Upper lobe of right lung (tissue), 1 donor: ENCODE results near the gene BABAM2. TPM values are rescaled to one million over a fixed set of nuclear protein-coding genes. Genes with fewer than 3 reads are reported as not detected.
A peak's percentile ranks its signal among the peaks of the same experiment; 100 is the strongest.

ENCODE experiments used
- ATAC-seq: fragments of 200-7000 bp; cut with Tn5 transposase; one replicate; pipeline ENCODE4 v1.9.1; 2020; ENCODE audit warnings: mild to moderate bottlenecking, moderate library complexity
- DNase-seq: peaks from one replicate; pipeline ENCODE4 v3.0.0-alpha.2; 2020
- H3K27ac ChIP-seq: fragments of 200-600 bp; one replicate; pipeline ENCODE4 v1.8.0; 2022
- H3K27me3 ChIP-seq: fragments of 200-600 bp; one replicate; pipeline ENCODE4 v1.8.0; 2022; ENCODE audit warnings: mild to moderate bottlenecking
- H3K36me3 ChIP-seq: fragments of 200-600 bp; one replicate; pipeline ENCODE4 v1.8.0; 2022
- H3K4me1 ChIP-seq: fragments of 200-600 bp; one replicate; pipeline ENCODE4 v1.8.0; 2022
- H3K4me3 ChIP-seq: fragments of 200-600 bp; one replicate; pipeline ENCODE4 v1.8.0; 2022; ENCODE audit warnings: mild to moderate bottlenecking
- H3K9me3 ChIP-seq: fragments of 200-600 bp; one replicate; pipeline ENCODE4 v1.8.0; 2022
- CTCF ChIP-seq: fragments of 200-600 bp; IDR thresholded peaks from one replicate; pipeline ENCODE4 v1.8.0; 2022; ENCODE audit warnings: antibody characterized with exemption
- intact Hi-C: fragments of 100-400 bp; cut with DNase I; formaldehyde crosslinking; loops from one replicate; pipeline ENCODE4 v1.11.0; 2022
- total RNA-seq: library from RNA; stranded (reverse); fragmentation: NEBNext Ultra II Directional; extraction: Animal tissue kit (Norgen Biotek cat#: 25700); gene quantifications from one replicate; pipeline ENCODE4 v1.2.1, GENCODE V29; 2021
- donor health status: DM: no; HTN: yes; CAD: no; lungs with severe emphysema.

Gene BABAM2
- total RNA-seq, 1 donor from 2014 or later = 36.2 TPM

GRCh38 chr2:28142386-28142785 is 251.9 kb downstream of the BABAM2 start:
- no peaks in the 10 kb centered on the region for H3K27me3 ChIP-seq
- ATAC-seq = no peak
- DNase-seq = no peak
- H3K36me3 ChIP-seq = no peaks in the 10 kb centered on the region
- no peak overlapping the region for H3K4me3 ChIP-seq
- no peaks in the 10 kb centered on the region for H3K9me3 ChIP-seq
- TF ChIP-seq CTCF = no peak
- intact Hi-C loops = no loop called here
- no peak overlapping the region for H3K27ac ChIP-seq
- H3K4me1 ChIP-seq = peaks cover 3% of the 10 kb centered on the region

- Histone ChIP-seq H3K27me3 (no peaks in the 10 kb centered on the region), H3K36me3 (no peaks in the 10 kb centered on the region), H3K4me1 (no peaks in the 10 kb centered on the region), H3K27ac (no peak overlapping the region), H3K4me3 (no peak overlapping the region), H3K9me3 (no peaks in the 10 kb centered on the region)
- ATAC-seq = no peak
- DNase-seq = no peak
- intact Hi-C loops = no loop called here
- TF ChIP-seq CTCF = no peak
Measured at GRCh38 chr2:28148000-28148399, 257.5 kb downstream of the BABAM2 start.

GRCh38 chr2:28148566-28148965 is 258.0 kb downstream of the BABAM2 start:
- DNase-seq (no peak), ATAC-seq (no peak)
- no peak for TF ChIP-seq CTCF

GRCh38 chr2:28150236-28150915 is 259.8 kb downstream of the BABAM2 start:
- H3K27me3 ChIP-seq = no peaks in the 10 kb centered on the region
- H3K36me3 ChIP-seq = no peaks in the 10 kb centered on the region
- no peak for TF ChIP-seq CTCF
- no peak overlapping the region for H3K27ac ChIP-seq
- intact Hi-C loops = no loop called here
- DNase-seq (no peak), ATAC-seq (peak; percentile 77)
- no peaks in the 10 kb centered on the region for H3K9me3 ChIP-seq
- H3K4me3 ChIP-seq = no peak overlapping the region
- no peaks in the 10 kb centered on the region for H3K4me1 ChIP-seq

More at GRCh38 chr2:28148566-28148965, 258.0 kb downstream of the BABAM2 start:
- no peaks in the 10 kb centered on the region for H3K36me3 ChIP-seq
- no peaks in the 10 kb centered on the region for H3K27me3 ChIP-seq
- intact Hi-C loops = no loop called here
- no peak overlapping the region for H3K4me3 ChIP-seq
- H3K9me3 ChIP-seq = no peaks in the 10 kb centered on the region
- H3K4me1 ChIP-seq = no peaks in the 10 kb centered on the region
- H3K27ac ChIP-seq = no peak overlapping the region

GRCh38 chr2:28150994-28151393 is 260.5 kb downstream of the BABAM2 start:
- Histone ChIP-seq H3K27ac (no peak overlapping the region), H3K4me3 (no peak overlapping the region), H3K9me3 (no peaks in the 10 kb centered on the region), H3K4me1 (no peaks in the 10 kb centered on the region), H3K27me3 (no peaks in the 10 kb centered on the region), H3K36me3 (no peaks in the 10 kb centered on the region)
- intact Hi-C loops = no loop called here
- ATAC-seq = no peak
- TF ChIP-seq CTCF = no peak
- no peak for DNase-seq
